Loucy (cell line): ENCODE results near the gene PACSIN2.

ENCODE experiments used
- CTCF ChIP-seq: fragments of 200-600 bp; sonication (generic); conservative IDR thresholded peaks from 2 replicates; pipeline ENCODE4 v1.5.1; 2014; ENCODE audit warnings: mild to moderate bottlenecking, antibody characterized with exemption, low read length
- EZH2phosphoT487 ChIP-seq: fragments of 200-600 bp; IDR thresholded peaks from 2 replicates; pipeline ENCODE4 v1.6.1; 2018; ENCODE audit warnings: antibody characterized with exemption, mild to moderate bottlenecking, moderate library complexity, borderline replicate concordance

GRCh38 chr22:43017525-43018460 lies 2.8 kb upstream of the PACSIN2 start:
- TF ChIP-seq CTCF (no peak), EZH2phosphoT487 (no peak)
